GM19238 (cell line): ENCODE measurements around the gene BMPR1A.

ENCODE experiments used
- DNase-seq: peaks from one replicate; pipeline ENCODE4 v3.0.0; 2011; ENCODE audit warnings: low spot score; ENCODE audit not compliant: insufficient read length

Gene BMPR1A

DNA sequence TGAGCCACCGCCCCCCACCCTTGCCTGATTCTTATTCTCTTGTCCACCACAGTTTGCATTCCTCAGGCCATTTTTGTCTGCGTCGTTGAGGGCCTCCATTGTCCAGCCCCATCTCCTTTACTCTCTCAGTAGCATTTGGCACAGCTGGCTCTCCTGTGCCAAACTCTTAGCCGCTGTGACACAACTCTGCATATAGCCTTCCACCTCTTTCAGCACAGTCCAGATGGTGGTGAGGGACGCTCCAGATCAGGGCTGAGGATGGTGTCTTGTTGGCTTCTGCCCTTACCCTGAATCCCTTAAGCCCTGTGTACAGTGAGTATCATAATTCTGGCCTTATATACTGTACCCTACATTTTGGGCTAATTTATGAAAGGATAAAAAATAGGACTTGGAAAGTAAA is 45.6 kb downstream of the BMPR1A start:
- DNase-seq = no peak

DNA sequence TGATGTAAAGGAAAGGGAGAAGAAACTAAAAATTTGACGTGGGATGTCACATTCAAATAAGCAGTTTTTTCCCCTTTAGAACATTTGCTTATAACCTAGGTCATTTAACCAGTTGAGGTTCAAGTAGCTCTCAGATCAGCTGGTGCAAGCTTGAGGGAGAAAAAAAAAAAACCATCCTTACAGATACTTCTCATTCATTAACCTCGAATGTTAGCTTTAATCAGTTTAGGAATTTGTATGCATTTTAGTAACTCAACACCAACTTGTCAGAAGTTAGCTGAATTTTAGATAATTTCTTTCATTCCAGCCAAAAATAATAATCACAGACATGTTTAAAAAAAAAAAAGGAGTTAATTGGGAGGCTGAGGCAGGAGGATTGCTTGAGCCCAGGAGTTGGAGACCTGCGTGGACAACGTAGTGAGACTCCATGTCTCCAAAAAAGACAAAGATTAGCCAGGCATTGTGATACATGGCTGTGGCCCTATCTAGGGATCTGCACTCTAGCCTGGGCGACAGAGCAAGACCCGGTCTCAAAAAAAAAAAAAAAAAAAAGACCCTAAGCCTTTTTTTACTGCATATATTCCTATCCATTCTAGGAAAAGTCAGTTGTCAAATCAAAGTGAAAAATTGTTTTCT is 46.2 kb downstream of the BMPR1A start:
- DNase-seq = no peak

DNA sequence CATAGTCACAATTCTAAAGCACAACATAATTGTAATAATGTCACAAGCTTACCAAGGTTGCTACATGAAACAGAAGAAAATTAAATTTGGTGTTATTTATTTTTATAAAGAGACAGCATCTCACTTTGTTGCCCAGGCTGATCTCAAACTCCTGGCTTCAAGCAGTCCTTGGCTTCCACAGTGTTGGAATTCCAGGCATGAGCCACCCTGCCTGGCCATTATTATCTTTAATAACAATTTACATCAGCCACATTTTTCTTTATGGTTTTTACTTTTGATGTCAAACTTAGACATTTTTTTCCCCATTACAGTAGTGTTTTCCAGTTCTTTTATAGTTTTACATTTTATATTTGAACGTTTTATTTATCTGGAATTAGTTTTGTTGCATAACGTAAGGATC is 46.7 kb downstream of the BMPR1A start:
- DNase-seq = no peak

DNA sequence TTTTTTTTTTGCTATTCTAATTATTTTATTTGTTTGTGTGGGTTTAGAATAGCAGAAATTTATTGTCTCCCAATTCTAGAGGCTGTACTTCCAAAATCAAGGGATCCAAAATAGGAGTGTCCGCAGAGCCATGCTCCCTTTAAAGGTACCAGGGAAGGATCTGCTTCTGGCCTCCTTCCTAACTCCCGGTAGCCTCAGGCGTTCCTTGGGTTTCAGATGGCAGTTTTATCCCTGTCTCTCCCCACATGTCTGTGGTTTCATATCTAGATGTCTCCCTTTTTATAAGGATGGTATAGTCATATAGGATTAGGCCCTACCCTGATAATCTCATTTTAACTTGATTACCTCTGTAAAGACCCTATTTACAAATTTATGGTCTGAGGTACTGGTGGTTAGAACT is 48.4 kb downstream of the BMPR1A start:
- DNase-seq = no peak

DNA sequence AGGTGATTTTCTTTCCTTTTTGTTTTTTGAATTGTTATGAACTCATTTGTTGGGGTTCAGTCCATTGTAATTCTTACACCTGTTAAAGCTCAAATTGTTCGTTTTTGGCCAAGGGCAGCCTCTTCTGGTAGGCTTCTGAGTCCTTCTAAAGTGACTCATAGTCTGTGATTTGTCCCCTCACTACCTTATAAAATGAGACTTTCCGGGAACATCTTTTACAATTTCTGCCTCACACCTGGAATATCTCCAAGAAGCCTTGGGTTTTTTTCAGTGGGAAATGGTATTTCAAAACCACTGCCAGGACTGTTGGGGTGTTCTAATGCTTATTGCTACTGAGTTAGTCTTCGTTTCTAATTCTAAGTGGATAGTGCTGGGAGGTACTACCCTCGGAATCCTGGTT is 56.7 kb downstream of the BMPR1A start:
- no peak for DNase-seq

DNA sequence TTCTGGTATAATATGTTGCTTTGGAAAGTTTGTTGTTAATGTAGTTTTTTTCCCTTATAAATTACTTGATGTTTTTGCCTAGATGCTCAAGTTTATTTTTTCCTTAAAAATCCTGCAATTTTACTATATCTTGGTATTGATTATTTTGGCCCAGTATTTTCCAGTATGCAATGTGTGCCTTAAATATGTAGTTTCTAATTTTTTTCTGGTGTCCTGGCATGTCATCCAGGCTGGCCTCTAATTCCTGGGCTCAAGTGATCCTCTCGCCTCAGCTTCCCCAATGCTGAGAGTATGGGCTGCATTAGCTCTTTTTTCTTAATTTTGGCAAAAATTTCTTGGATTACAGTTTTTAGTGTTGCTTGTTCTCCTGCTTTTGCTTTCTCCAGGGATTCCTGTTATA is 57.6 kb downstream of the BMPR1A start:
- DNase-seq = no peak

- DNase-seq = no peak
Measured at GRCh38 chr10:86815035-86815617, 58.7 kb downstream of the BMPR1A start.

DNA sequence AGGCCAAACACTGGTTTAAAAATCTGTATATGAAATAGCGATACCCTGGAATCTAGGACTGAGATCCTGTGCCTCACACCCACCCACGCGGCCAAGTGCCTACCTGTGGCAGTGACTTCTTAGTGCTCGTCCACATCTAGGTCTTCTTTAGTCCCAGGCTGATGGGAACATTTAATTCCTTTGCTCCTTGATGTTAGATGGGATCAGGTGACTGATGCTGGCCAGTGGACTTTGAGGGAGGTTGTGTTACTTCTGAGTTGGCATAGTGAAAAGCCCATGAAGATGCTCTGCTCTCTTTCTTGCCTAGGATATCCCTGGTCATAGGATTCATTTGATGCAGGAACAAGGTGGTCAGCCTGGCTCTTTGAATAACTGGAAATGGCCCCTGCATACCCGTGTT is 59.2 kb downstream of the BMPR1A start:
- no peak for DNase-seq

GRCh38 chr10:86817246-86817645 is 60.8 kb downstream of the BMPR1A start:
- DNase-seq = no peak

GRCh38 chr10:86819567-86819966 is 63.1 kb downstream of the BMPR1A start:
- no peak for DNase-seq

GRCh38 chr10:86820509-86820908 is 64.1 kb downstream of the BMPR1A start:
- no peak for DNase-seq

DNA sequence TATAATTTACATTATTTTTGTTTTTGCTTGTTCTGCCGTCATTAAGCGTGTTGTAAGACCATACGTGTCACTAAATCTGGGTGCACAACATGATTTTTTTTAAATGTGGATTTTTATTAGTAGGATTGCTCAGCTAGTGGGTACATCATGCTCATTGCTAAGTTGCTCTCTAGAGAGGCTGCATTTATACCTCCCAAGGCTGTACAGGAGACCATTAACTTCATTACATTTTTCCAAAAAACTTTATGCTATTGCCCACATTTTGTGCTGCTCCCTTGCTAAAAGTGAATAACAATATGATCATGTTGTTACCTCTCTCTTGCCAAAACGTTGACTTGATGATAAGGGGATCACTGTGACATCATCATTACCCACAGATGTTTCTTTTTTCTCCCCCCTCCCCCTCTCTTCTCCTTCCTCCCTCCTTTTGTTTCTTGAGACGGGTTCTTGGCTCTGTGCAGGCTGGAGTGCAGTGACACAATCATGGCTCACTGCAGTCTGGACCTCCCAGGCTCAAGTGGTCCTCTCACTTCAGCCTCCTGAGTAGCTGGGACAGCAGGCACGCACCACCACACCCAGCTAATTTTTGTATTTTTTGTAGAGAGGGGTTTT is 65.1 kb downstream of the BMPR1A start:
- DNase-seq = no peak

GRCh38 chr10:86823565-86823964 is 67.1 kb downstream of the BMPR1A start:
- DNase-seq = no peak

DNA sequence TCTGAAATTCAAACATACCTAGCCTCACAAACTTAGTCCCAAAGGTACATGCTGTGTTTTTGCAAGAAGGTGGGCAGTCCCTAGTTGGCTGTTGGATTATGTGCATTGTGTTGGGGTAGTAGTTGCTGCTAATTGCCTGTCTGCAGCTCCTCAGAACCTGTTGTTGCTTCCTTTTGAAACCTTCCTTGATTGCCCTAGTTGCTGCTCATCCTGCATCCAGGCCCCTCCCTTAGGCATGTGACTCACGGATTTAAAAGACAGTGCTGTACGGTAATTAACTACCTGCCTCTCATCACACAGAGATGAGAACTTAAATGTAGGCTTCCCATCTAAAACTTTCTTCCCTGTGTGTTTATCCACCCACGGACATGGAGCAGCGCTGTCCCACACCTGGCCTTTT is 67.7 kb downstream of the BMPR1A start:
- no peak for DNase-seq

GRCh38 chr10:86825366-86825765 is 68.9 kb downstream of the BMPR1A start:
- no peak for DNase-seq

DNA sequence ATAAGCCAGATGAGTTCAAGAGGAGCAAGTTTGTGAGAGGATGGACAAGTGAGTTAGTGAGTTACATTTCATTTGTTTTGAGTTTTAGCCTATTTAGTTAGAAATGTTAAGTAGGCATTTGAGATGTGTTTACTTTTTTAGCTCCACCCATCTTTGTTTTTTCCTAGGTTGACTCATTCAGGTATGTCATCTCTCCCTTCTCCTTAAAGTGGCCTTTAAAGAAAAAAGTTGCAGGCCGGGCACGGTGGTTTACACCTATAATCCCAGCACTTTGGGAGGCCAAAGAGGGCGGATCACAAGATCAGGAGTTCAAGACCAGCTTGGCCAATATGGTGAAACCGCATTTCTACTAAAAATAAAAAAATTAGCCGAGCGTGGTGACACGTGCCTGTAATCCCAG is 71.2 kb downstream of the BMPR1A start:
- DNase-seq = no peak

DNA sequence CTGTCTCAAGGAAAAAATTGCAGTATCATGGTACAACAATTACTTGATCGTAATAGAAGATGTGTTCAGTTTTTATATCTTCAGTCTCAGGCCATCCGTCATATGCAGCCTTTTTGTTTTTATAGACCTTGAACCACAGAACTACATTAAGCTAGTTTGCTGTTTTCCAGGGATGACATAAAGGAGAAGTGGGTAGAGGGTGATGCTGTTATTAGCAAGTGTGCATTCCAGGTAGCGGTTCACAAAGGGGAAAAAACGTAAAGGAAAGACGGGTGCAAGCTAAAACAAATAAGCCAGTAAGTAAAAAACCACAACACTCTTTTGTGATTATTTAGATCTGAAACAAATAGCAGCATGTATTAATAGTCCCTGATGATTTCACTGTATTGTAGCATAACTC is 71.7 kb downstream of the BMPR1A start:
- DNase-seq = no peak

DNA sequence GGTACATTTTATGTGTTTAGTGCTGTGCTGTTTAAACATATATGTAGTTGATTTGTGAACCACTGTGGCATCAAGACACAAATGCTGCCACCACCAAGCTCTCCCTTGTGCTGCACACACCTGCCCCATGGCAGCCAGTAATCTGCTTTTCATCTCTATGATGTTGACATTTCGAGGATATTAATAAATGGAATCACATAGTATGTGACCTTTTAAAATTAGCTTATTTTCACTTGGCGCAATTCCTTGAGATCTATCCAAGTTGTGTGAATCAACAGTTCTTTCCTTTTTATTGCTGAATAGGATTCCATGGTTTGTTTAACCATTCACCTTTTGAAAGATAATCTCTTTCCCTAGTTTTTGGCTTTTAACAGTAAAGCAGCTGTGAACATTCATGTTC is 73.1 kb downstream of the BMPR1A start:
- no peak for DNase-seq

DNA sequence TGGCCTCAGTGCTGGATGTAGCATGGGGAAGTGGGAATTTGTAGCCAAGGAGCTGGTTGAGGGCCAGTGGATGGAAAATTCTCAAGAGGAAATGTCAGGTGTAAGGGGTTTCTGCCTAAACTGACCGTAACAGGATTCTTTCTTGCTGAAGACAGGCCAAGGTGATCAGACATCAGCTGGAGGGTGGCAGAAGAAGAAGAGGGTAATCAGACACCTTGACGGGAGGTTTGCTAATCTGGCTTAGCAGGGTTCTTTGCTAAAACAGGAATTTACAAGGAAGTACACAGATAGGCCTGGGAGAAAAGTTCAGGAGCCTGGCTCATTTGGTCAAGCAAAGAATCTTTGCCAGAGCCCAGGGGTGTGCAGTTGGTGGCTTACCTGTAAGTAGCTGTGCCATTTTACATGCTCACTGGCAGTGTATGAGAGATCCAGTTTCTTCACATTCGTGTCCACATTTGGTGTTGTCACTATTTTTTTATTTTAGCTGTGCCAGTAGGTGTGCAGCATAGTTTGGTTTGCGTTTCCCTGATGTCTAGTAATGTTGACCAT is 73.7 kb downstream of the BMPR1A start:
- DNase-seq = no peak

- no peak for DNase-seq
Measured at GRCh38 chr10:86833969-86834368, 77.5 kb downstream of the BMPR1A start.

DNA sequence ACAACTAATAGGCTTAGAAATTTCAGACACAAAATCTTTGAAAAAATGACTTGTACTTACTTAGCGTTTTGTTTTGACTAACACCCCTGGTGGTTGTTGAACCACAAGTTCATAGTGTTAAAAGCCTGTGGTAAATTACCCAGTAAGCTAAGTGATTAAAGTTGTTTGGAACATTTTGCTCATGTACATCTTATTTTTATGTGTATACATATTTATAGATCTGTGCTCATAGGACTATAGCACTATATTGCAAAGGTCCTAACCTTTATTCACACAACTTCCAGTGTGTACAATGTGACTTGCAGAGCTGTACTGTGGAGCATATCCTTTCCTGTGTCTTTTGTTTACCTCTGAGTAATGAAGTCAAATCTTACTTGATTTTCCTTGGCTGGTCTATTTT is 79.6 kb downstream of the BMPR1A start:
- no peak for DNase-seq

DNA sequence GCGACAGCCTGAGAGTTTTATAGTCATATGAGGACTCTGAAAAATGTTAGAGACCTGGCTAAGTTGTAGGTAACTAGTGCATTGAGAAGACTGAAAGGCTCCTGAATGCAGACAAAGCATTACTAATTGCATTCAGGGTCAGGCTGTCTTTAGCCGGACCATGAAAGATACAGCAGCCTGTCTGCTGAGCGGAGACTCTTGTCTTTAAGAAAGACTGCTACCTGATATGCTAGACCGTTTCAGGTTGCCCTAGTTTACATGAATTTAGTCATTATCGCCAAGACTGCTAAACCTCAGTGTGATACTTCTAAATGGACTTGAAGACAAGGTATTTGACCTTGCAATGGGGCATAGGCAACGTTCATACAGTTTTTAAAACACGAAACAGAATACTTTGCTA is 81.2 kb downstream of the BMPR1A start:
- no peak for DNase-seq

- DNase-seq = no peak
Measured at GRCh38 chr10:86840498-86840897, 84.1 kb downstream of the BMPR1A start.
